ENCODE results near the gene IQGAP2. TPM values are rescaled to one million over a fixed set of nuclear protein-coding genes. Genes with fewer than 3 reads are reported as not detected.

Gene IQGAP2
- total RNA-seq, 3 donors from 2014 or later (not counting 1 experiment from before 2014, with no cell fraction given), result 172 to 218 (median 207) TPM

DNA sequence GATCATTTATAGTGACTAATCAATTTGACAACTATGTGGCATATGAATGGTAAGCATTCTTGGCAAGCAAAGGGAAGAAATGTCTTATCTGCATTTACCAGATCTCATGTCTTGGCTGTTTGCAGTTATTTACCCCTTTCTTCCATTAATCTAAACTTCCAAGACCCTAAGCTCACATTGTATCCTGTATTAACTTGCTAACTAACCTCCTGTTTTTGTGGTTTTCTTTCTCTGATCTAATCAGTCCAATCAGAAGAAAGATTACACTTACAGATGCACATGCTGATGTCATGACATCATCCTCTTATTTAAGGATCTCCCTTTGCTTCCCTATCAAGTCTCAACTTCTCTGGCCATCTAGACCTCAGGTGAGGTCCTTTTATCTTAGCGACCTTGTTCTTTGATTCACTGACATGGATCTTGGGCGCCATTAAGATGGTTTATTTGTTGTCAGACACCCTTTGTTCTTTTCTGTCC is 124.6 kb downstream of the IQGAP2 start:
- Mint-ChIP-seq H3K4me1 (peaks cover 85 to 89% of the 10 kb centered on the region in 2 donors), H3K36me3 (no peaks in the 10 kb centered on the region), H3K27me3 (ENCODE audit: low read depth in 2 of 2) (no peaks in the 10 kb centered on the region), H3K4me3 (no peak overlapping the region), H3K27ac (peak overlapping the region; percentile 72 to 92), H3K9me3 (no peaks in the 10 kb centered on the region)
- no peak overlapping the region for H3K4me3 ChIP-seq (ENCODE audit: low read length)
- 100% methylated on average over 2 of the region's 2 CpGs for WGBS (ENCODE audit: insufficient coverage)
- TF ChIP-seq, protein P1, sequence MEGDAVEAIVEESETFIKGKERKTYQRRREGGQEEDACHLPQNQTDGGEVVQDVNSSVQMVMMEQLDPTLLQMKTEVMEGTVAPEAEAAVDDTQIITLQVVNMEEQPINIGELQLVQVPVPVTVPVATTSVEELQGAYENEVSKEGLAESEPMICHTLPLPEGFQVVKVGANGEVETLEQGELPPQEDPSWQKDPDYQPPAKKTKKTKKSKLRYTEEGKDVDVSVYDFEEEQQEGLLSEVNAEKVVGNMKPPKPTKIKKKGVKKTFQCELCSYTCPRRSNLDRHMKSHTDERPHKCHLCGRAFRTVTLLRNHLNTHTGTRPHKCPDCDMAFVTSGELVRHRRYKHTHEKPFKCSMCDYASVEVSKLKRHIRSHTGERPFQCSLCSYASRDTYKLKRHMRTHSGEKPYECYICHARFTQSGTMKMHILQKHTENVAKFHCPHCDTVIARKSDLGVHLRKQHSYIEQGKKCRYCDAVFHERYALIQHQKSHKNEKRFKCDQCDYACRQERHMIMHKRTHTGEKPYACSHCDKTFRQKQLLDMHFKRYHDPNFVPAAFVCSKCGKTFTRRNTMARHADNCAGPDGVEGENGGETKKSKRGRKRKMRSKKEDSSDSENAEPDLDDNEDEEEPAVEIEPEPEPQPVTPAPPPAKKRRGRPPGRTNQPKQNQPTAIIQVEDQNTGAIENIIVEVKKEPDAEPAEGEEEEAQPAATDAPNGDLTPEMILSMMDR (IDR thresholded peaks at IDR 0.05), result no peak
- intact Hi-C loops (cut with micrococcal nuclease), result no loop called here
- H3K36me3 ChIP-seq (ENCODE audit: control insufficient read depth, insufficient read depth, low read length), result no peaks in the 10 kb centered on the region
- H3K27me3 ChIP-seq (ENCODE audit: control insufficient read depth, insufficient read depth, low read length), result no peaks in the 10 kb centered on the region
- H3K27ac ChIP-seq (ENCODE audit: low read length), result no peak overlapping the region
- DNase-seq, result peak in 1 of 2 donors; percentile 27
- peaks cover 31% of the 10 kb centered on the region for H3K4me1 ChIP-seq (ENCODE audit: control insufficient read depth, insufficient read depth, low read length)
- H3K9me3 ChIP-seq (ENCODE audit: control insufficient read depth, insufficient read depth, low read length), result no peaks in the 10 kb centered on the region
- peak in 1 of 3 donors; percentile 57 for ATAC-seq

DNA sequence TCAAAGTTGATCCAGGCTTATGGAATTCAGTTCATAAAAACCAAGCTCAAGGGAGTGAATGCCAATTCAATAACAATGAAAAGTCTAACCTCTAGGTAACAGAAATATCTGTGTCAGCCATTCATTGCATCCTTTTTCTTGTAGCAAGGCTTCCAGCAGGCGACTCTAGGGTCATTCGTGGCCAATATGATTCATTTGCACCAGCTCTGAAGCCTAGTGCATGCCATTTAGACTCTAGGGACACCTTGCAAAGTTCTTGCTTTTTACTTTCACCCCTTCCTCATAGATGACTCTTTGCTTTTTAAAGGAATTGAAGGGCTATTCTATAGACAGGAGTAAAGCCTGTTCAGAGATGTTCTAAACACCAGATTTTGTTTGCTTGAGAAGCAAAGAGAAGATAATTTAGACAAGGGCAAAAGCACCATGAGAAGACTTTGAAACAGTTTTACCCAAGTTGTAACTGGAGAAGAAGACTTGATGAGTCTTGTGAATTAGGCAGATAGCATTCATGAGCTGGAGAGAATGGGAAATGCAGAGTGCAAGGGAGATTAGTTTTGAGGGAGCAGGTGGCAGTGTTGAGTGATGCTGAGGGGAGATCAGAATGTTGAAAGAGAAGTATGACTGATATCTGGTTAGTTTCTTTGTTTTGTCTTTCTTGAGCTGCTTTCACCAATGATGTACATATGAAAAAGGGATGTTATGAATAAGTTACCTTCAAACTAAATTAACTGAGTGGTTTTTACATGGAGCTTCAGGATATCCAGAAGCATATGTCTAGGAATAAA is 125.7 kb downstream of the IQGAP2 start:
- ATAC-seq, result peak in 1 of 3 donors; percentile 47
- Mint-ChIP-seq H3K4me1 (peaks cover 81 to 86% of the 10 kb centered on the region in 2 donors), H3K27me3 (ENCODE audit: low read depth in 2 of 2) (no peaks in the 10 kb centered on the region), H3K27ac (peak overlapping the region; percentile 72 to 92), H3K9me3 (no peaks in the 10 kb centered on the region), H3K36me3 (no peaks in the 10 kb centered on the region), H3K4me3 (no peak overlapping the region)
- Histone ChIP-seq H3K36me3 (ENCODE audit: control insufficient read depth, insufficient read depth, low read length) (no peaks in the 10 kb centered on the region), H3K27ac (ENCODE audit: low read length) (no peak overlapping the region), H3K27me3 (ENCODE audit: control insufficient read depth, insufficient read depth, low read length) (no peaks in the 10 kb centered on the region), H3K9me3 (ENCODE audit: control insufficient read depth, insufficient read depth, low read length) (no peaks in the 10 kb centered on the region), H3K4me3 (ENCODE audit: low read length) (no peak overlapping the region), H3K4me1 (ENCODE audit: control insufficient read depth, insufficient read depth, low read length) (peaks cover 27% of the 10 kb centered on the region)
- DNase-seq, result no peak
- TF ChIP-seq, protein P1 (IDR thresholded peaks at IDR 0.05), result no peak
- WGBS (ENCODE audit: insufficient coverage), result 69% methylated on average over 2 of the region's 2 CpGs
- intact Hi-C loops (cut with micrococcal nuclease), result no loop called here

DNA sequence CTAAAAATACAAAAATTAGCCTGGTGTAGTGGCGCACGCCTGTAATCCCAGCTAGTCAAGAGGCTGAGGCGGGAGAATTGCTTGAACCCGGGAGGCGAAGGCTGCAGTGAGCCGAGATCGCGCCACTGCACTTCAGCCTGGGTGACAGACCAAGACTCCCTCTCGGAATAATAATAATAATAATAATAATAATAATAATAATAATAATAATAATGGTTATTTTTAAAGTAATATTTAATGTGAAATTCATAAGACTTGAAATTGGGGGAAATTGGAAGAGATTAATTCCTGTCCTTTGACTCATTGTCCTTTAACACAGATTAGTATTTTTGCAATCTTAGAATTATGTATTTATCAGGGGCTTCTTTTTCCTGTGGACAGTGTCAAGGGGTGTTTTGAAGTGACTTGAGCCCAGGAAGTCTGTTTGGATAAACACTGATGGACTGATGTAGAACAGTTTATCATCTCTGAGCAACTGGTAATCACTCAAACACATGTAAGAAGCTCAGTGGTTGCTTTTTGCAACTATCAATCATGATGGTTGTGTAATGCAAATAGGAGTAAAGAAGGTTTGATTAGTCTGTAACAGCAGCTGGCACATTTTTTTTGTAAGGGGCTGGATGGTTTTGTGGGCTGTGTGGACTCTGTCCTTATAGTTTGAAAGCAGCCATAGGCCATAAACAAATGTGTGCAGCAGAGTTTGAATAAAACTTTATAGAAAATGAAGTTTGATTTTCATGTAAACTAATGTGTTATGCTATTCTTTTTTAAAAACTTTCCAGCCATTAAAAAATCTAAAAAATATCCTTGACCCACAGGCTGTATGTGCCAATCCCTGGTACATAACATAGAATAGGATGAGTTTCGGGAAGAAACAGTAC is 126.6 kb downstream of the IQGAP2 start:
- TF ChIP-seq, protein P1 (IDR thresholded peaks at IDR 0.05), result no peak
- 97% methylated on average over 8 of the region's 10 CpGs for WGBS (ENCODE audit: insufficient coverage)
- intact Hi-C loops (cut with micrococcal nuclease), result no loop called here
- no peak overlapping the region for H3K4me3 ChIP-seq (ENCODE audit: low read length)
- H3K4me3 Mint-ChIP-seq, result no peak overlapping the region
- no peaks in the 10 kb centered on the region for H3K36me3 Mint-ChIP-seq
- H3K4me1 Mint-ChIP-seq, result peaks cover 80 to 83% of the 10 kb centered on the region in 2 donors
- H3K27me3 Mint-ChIP-seq (ENCODE audit: low read depth in 2 of 2), result no peaks in the 10 kb centered on the region
- no peaks in the 10 kb centered on the region for H3K9me3 Mint-ChIP-seq
- no peaks in the 10 kb centered on the region for H3K36me3 ChIP-seq (ENCODE audit: control insufficient read depth, insufficient read depth, low read length)
- H3K27ac Mint-ChIP-seq, result peak overlapping the region; percentile 72 to 74
- no peak overlapping the region for H3K27ac ChIP-seq (ENCODE audit: low read length)
- H3K27me3 ChIP-seq (ENCODE audit: control insufficient read depth, insufficient read depth, low read length), result no peaks in the 10 kb centered on the region
- DNase-seq (no peak), ATAC-seq (no peak)
- H3K9me3 ChIP-seq (ENCODE audit: control insufficient read depth, insufficient read depth, low read length), result no peaks in the 10 kb centered on the region
- H3K4me1 ChIP-seq (ENCODE audit: control insufficient read depth, insufficient read depth, low read length), result peaks cover 27% of the 10 kb centered on the region
